NK-92 (cell line): ENCODE measurements around the gene SCARB1.

Experiments used
- DNase-seq: peaks from one replicate; lab custom pipeline; 2025; ENCODE audit not compliant: unreplicated experiment; lab: John Stamatoyannopoulos, UW

The SCARB1 gene

DNA sequence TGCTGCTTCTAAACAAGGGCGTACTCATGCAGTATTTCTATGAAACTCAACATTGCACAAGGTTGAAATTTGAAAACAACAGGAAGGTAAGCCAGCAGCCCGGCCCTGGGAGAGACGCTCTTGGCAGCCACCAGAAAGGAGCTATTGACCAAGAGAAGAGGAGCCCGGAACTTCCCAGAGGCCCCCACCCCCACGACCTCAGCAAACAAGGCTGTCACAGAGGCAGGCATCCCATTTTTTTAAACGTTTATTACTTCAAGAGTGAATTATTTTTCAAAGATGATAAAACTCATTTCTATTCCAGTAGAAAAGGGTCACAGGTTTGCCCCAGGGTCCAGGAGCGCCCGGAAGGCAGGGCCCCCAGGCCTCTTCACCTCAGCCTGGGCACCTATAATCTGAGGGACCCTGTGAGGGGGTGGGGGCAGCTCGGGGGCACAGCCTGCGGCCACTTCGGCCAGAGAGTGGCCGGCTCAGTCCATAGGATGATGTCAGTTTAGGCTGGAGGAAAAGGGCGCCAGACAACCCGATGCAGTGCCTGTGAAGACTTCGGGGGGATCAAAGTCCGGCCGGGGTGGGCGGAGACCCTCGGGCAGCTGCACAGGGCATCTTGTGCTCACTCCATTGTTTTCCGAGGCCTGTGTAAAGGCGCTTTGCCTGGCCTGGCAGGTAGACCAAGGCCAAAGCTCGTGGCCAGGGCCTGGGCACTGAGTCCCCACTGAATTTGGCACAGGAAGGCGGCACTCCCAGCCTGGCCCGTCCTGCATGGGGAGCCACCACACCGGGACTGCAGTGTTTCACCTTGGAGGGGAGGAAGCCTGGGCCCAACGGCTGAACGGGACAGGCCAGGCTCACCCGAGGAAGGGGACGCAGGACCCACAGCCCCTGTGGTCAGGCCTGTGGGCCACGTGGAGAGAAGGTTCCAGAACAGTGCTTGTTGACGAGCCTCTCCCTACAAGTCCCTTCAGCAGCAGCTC is 86.0 kb downstream of the SCARB1 start:
- DNase-seq = no peak

DNA sequence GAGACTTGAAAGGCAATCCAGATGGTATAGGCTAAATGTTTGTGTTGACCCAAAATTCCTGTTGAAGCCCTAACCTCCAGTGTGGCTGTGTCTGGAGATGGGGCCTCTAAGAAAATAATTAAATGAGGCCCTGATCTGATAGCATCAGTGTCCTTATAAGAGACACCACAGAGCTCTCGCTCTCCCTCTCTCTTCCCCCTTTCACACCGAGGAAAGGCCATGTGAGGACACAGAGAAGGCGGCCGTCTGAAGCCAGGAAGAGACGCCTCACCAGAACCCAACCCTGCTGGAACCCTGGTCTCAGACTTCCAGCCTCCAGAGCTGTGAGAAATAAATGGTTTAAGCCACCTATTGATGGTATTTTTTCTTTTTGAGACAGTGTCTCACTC is 87.5 kb downstream of the SCARB1 start:
- DNase-seq = no peak

DNA sequence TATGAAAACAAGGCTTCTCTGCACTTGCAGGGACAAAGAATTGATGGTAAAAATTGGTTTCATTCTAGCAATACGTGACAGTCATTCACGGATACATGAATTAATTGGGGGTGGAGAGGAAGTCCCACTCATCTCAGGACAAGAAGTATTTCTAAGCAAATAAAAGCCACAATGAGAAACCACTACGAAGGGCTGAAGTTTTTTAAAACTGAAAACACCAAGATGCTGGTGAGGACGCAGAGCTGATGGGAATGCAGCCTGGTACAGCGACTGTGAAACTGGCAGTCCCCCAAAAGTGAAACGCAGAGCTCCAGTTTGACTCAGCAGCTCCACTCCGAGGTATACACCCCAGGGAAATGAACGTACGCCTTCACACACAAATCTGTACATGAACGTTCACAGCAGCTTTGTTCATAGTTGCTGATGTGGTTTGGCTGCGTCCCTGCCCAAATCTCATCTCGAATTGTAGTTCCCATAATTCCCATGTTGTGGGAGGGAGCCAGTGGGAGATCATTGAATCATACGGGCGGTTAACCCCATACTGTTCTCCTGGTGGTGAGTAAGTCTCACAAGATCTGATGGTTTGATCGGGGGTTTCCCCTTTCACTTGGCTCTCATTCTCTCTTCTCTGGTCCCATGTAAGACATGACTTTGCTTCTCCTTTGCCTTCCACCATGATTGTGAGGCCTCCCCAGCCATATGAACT is 89.0 kb downstream of the SCARB1 start:
- DNase-seq = no peak

DNA sequence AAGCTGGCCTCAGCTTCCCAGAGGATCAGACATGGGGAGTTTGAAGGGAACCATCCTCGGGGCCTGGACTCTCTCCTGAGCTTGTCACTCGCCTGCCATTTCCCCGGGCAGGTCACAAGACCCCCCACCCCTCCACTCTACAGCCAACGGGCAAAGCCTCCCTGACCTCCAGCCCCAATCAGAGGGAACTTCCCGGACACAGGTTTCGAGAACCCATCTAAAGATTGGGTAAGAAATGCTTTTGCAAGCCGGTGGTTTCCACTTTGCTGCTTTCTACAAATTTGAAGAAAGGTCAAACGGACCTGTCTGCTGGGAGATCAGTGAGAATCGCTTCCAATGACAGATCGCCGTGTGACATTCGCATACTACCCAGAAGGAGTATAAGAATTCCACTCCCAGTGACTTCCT is 89.6 kb downstream of the SCARB1 start:
- DNase-seq = no peak

DNA sequence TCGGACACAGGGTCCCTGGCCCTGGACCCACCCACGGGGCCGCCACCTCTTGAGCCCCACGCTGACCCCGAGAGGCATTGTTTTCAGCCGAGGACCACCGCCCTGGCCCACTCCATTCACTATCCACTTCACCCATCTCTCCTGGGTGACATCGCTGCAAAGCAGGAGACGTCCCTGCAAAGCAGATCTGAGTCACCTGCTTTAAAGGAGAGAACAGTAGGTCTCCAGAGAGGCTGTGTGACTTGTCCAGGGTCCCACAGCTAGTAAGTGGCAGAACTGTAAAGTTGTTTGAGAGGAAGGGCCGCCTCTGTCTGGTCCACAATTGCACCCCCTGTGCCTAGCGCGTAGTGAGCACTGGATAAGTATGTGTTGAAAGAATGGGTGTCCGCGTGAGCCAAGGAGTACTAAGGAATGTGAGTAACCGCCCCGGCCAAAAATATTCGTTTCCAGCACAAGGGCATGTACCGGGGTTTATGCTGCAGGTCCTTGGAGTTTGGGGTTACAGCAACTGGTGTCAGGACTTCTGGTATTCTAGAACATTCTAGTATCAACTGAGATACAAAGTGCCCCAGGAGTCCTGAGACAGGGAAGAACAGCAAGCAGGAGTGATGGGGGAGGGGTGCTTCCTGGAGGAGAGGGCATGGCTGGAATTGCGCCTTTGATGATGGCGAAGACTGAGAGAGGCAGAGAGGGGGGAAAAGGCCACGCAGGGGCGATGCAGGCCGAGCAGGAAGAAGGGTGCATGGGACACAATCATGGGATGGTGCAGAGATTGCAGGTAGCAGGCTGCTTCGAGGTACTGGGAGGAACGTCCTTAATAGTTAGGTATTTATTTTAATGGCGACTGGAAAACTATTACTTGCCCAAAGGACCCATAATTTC is 91.1 kb downstream of the SCARB1 start:
- no peak for DNase-seq

DNA sequence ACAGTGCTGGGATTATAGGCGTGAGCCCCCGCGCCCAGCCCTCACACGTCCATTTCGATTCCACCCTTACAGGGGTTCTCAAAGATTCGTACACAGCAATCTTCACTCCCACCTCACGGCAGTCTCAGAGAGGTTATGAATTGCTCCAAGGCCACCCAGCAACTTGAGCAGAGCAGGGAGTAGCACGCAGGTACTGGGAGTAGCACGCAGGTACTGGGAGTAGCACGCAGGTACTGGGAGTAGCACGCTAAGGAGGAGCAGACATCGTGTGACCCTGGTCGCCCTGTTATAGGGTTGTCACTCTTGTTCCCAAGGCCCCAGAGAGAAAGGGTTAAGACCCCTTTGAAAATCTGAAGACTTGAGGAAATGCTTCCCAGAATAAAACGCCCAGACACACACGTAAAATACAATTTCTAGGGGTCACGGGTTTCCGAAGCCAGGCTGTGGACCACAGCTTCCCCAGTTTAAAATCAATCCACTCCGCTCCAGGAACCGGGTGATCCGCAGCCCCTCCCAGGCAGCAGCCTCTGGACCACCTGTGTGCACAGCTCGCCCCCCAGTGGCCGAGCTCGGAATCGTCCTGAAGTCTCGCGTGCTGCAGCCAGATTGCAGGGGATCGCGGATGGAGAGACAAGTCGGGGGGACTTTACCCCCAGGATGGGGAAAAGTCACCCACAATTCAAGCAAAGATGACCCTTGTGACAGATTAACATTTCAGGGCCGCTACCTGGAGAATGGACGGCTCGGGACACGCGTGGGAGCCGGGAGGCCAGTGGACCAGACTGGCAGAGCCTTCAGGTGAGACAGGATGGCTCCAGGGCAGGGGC is 92.0 kb downstream of the SCARB1 start:
- DNase-seq = no peak

DNA sequence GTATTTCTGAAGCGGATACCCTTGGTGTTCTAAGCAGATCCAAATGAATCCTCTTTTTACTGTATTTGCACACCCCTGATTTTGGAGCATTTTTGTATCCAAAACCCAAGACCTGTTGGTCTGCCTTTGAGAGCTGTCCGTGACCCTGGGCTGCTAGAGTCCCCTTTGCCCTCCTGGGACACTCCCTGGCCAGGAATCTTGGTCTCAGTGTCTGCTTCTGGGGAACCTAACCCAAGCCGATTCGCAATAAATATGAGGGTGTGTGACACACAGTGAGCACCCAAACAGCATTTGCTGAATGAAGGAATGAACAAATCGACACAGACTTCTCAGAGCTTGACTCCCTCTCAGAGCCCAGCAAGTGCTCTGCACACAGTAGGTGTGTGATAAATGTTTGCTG is 92.9 kb downstream of the SCARB1 start:
- DNase-seq = no peak

DNA sequence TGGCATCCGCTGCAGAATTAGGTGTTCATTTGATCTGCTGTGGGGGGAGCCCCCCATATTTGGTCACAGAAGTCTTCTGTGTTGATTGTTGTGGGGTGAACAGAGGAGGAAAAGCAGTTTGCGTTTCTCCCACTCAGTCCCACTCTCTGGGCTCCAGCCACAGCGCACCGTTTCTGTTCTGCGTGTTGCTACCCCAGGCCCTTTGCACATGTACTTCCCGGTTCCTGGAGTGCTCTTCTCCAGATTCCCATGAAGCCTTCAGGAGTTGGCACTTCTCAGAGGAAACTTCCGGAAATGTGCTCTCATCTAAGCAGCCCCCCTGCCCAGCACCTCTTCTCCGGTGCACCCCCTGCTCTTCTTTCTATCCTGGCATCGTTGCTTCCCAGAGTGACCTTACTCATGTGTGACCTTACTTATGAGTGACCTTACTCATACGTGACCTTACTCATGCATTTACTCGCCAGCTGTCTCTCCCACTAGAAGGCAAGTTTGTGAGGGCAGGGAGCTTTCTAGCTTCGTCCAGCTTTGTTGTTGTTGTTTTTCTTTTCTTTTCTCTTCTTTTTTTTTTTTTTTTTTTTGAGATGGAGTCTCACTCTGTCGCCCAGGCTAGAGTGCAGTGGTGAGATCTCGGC is 93.7 kb downstream of the SCARB1 start:
- no peak for DNase-seq

DNA sequence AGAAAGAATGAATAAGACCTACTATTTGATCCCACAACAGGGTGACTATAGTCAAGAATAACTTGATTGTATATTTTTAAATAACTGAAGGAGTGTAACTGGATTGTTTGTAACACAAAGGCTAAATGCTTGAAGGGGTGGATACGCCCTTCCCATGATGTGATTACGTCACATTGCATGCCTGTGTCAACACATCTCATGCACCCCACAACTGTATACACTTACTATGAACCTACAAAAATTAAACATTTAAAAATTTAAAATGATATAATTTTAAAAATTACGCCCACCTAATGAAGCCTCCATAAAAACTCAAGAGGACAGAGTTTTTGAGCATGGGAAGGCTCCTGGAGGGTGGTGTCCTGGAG is 94.5 kb downstream of the SCARB1 start:
- DNase-seq = no peak

DNA sequence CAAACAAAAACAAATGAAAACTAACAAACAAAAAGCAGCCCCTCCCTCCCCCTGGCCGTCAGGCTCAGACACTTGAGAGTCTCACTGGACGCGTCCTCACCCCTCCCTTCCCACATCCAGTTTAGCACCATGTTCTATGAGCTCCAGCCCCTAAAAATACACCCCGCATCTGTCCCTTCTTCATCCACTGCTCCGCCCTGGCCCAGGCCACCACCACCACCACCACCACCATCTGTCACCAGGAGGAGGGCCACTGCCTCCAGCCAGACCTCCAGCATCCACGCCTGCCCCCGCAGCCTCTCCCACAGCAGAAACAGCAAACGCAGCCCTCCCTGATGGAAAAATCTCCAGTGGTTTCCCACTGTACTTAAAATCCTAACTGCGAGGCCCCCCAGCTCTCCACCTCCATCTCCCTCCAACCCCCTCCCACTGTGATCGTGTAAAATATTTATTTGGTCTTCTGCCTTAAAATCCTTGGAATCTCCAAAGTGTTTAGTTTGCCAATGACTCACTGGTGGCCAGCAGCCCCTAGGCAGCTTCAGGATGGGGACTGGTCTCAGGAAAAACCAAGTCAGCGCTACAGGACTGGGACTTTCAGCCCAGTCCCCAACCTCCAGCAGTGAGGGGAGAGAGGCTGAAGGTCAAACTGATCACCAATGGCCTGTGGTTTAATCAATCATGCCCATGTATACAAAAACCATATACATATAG is 95.1 kb downstream of the SCARB1 start:
- DNase-seq = no peak

DNA sequence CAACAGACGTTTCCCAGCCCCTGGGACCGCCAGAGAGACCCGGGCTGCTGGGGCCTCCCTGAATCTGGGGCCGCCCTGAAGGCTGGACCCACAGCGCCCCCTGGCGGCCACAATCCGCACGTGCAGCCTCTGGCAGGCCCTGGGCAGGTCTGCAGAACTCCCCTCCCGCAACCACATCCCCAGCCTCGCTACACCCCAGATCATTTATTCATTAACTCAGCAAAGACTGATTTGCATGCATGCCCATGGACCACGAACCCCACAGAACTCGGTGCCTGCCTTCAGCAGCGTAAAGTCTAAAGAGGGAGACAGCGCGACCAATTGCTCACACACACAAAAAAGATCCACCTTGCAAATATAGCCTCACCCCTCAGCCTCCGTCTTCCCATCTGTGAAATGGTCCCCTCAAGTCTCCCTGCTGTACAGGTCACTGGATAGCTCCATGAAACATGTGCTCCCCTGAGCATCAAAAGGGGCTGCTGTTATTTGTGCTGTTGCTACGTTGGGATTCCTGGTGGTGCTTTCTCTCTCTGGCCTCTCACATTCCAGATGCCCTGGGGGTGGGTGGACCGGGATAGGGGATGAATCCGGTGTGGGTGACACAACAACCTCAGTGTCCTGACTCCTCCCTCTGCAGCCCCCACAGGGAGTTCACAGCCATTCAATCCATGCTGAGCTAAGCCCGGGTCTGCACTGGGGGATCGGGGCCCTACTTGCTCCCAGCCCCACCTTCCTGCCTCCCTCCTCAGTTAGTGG is 96.4 kb downstream of the SCARB1 start:
- no peak for DNase-seq

DNA sequence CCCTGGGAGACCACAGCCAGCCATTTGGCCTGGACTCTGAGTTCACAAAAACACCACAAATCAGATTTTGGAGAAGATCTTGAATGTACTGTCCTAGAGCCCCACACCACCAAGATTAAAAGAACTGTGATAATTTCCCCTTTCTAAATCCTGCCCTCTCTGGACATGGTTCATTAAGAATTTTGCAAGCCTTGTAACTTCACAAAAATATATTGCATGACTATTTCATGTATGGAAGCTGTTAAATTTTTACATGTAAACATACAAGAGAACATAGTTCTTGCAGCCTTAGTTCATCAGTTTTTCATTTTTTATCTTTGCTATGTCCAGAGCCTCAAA is 97.0 kb downstream of the SCARB1 start:
- no peak for DNase-seq

DNA sequence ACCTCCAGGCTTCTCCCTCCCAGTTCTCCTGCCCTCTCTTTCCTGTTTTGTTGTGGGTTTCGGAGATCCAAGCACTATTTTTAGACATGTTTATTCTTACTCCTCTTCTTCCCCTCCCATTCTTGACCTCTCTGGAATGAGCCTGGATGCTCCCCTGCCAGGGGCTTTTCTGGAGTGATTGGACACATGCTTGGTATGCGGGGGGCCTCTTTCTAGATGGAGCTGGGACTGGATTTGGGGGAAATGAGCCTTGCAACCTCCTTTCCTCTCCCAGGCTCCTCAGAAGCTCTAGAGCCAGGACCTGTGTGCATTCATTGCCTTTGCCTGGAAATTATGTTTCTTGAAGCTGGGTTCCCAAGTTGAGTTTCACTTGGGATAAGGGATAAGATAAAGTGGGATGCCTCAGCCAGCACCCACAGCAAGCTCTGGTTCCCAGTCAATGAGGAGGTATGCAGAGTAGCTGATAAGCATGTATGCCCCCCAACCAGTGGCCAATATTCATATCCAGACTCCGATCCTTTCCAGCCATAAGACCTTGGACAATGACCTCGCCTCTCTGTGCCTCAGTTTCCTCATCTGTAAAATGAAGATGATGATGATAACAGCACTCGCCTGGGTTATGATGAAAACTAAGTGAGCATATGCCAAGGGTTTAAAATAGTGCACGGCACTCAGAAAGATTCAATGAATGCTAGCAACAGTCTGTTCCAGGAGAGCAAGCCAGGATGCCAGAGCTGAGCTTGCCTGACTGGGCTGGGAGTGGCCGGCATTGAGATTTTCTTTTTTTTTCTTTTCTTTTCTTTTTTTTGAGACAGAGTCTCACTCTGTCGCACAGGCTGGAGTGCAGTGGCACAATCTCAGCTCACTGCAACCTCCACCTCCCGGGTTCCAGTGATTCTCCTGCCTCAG is 97.8 kb downstream of the SCARB1 start:
- no peak for DNase-seq

DNA sequence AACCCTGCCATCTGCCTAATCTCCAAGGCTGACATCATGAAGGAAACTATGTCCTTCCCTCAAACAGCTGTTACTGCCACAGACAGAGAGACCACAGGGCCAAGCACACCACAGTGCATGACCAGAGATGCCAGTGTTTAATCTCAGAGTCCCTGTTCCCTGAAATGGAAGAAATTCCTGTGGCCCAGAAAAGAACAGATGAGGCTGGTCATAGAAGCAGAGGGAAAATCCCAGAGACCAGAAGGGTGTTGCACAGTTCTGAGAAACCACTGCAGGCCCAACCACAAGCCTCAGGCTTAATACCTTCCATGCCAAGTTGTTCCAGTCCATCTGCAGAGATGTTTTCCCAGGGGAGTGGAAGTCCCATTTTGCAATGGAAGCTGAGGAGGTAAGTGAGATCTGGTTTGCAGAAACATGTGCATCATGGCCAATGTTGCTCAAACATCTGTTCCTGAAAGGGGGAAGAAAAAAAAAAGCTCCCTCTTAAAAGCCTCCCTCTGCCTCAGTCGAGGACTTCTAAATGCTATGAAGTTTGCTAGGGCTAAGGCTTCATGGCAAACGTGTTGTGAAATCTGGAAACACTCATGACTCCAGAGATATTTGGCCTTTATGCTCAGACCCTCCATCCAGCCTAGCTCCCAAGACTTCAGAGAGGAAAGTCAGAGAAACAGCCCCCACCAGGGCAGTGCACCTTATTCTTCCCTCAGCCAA is 98.6 kb downstream of the SCARB1 start:
- DNase-seq = no peak

DNA sequence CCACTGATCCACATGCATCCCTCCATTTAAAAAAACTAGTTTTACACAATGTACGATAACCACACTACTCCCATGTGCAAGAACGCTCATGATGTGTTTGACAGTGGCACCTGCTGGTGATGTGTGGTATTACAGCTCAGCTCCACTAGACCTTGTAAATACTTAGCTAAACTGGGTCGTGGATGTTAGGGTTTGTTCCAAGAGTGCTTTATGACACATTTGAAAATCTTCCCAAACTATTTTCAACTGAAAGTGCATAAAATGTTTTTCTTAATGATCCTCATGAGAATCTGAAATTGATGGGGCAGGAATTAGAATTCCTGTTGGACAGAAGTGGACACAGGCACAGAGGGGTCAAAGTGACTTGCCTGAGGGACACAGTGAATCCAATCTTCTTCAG is 99.2 kb downstream of the SCARB1 start:
- DNase-seq = no peak

DNA sequence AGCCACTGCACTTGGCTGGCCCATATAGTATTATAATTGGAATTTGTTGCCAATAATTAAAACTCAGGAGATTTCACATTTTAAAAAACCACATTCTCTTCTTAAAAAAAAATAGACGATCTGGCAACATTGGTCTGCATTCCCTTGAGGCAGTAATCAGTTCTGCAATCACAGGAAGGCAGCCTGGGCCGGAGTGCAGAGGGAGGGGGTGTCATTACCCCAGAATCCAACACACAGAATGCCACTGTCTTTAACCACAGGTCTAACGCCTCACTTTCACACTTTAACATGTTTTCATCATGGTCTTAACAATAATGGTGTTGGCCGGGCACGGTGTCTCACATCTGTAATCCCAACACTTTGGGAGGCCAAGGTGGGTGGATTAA is 100.1 kb downstream of the SCARB1 start:
- no peak for DNase-seq
